HUES48 (cell line): ENCODE data around the gene TANC1.

Experiments used
- H3K27ac ChIP-seq: one replicate; pipeline ENCODE4 v1.7.0; 2013; ENCODE audit warnings: low read depth, low read length, inconsistent platforms
- H3K27me3 ChIP-seq: 2 replicates; pipeline ENCODE4 v1.6.1; 2013; ENCODE audit warnings: mild to moderate bottlenecking, low read length; ENCODE audit not compliant: control insufficient read depth, insufficient read depth
- H3K36me3 ChIP-seq: 2 replicates; pipeline ENCODE4 v1.6.1; 2013; ENCODE audit warnings: low read length; ENCODE audit not compliant: control insufficient read depth, insufficient read depth
- H3K4me1 ChIP-seq: 2 replicates; pipeline ENCODE4 v1.6.1; 2013; ENCODE audit warnings: mild to moderate bottlenecking, low read length; ENCODE audit not compliant: control insufficient read depth, insufficient read depth
- H3K4me3 ChIP-seq: 2 replicates; pipeline ENCODE4 v1.5.1; 2013; ENCODE audit warnings: mild to moderate bottlenecking, low read depth, low read length
- H3K9ac ChIP-seq: 2 replicates; pipeline ENCODE4 v1.6.1; 2013; ENCODE audit warnings: mild to moderate bottlenecking, low read depth, low read length, moderate library complexity
- H3K9me3 ChIP-seq: 2 replicates; pipeline ENCODE4 v1.6.1; 2013; ENCODE audit warnings: low read length; ENCODE audit not compliant: control insufficient read depth, insufficient read depth

Gene TANC1

DNA sequence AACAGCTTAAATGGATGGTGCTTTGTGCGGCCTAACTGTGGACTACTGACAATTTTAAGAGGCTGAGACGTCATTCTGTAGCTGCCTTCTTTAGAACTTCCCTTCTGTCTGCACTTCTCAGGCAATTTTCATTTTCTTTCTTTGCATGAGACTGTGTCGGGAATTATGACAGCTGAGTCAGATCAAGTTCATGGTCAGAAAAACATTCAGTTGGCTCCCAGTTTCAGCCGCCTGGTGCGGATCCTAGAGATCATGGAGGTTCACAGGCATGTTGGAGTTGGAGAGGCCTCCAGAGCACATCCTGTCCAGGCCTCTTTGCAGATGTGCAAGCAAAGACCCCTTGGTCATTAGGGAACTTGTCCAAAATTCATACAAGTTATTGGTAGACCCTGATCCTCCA lies 135.0 kb downstream of the TANC1 start:
- no peaks in the 10 kb centered on the region for H3K27me3 ChIP-seq
- no peaks in the 10 kb centered on the region for H3K36me3 ChIP-seq
- H3K4me1 ChIP-seq, result no peaks in the 10 kb centered on the region
- H3K4me3 ChIP-seq, result no peak overlapping the region
- no peak overlapping the region for H3K27ac ChIP-seq
- H3K9me3 ChIP-seq, result no peaks in the 10 kb centered on the region
- H3K9ac ChIP-seq, result no peak overlapping the region

DNA sequence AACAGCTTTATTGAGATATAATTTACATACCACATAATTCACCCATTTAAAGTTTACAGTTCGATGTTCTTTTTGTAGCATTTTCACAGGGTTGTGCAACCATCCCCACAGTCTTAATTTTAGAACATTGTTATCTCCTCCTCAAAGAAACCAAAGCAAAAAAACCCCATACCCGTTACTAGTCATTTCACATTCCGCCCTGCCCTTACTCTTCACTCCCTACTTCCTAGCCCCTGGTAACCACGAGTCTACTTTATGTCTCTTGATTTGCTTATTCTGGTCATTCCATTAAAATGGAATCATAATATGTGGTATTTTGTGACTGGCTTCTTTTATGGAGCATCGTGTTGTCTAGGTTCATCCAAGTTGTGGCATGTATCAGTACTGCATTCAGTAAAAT lies 137.7 kb downstream of the TANC1 start:
- Histone ChIP-seq H3K4me1 (no peaks in the 10 kb centered on the region), H3K27me3 (no peaks in the 10 kb centered on the region), H3K27ac (no peak overlapping the region), H3K36me3 (no peaks in the 10 kb centered on the region), H3K4me3 (no peak overlapping the region), H3K9ac (no peak overlapping the region), H3K9me3 (no peaks in the 10 kb centered on the region)

DNA sequence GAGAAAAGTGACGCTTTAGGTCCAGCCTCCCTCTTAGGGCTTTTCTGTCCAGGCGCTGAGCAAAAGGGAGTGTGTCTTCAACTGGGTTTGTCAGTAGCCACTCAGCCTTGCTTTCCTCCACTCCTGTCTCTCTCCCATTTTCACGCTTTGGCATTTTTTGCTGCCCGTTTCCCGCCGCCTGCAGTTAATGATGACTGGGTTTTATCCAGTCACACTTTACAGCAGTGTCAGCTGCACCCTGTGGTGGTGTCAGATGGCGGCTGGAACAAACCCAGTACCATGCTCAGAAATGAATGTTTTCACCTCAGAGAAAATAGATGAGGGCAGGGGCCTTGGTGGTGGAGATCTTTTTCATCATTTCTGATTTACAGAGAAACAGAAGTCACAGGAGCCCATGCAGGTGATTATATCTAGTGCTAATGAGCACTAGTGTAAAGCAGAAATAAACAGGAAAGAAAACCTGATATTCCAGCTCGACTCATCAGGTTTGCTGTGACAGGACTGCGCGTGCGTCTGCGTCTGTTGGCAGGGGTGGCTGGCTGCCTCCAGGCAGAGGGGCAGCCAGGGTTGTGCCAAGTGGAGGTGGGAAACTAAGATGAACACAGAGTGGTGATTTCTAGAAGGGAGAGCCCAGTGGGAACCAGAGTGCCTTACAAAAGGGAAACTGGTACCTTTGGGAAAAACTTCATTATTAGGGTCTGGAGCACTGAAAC lies 139.9 kb downstream of the TANC1 start:
- Histone ChIP-seq H3K4me3 (no peak overlapping the region), H3K9me3 (no peaks in the 10 kb centered on the region), H3K4me1 (no peaks in the 10 kb centered on the region), H3K9ac (no peak overlapping the region), H3K27me3 (no peaks in the 10 kb centered on the region), H3K27ac (no peak overlapping the region), H3K36me3 (no peaks in the 10 kb centered on the region)

- Histone ChIP-seq H3K27me3 (no peaks in the 10 kb centered on the region), H3K4me3 (no peak overlapping the region), H3K9ac (no peak overlapping the region), H3K4me1 (no peaks in the 10 kb centered on the region), H3K27ac (no peak overlapping the region), H3K36me3 (no peaks in the 10 kb centered on the region), H3K9me3 (no peaks in the 10 kb centered on the region)
These were observed 141.1 kb downstream of the TANC1 start for GRCh38 chr2:159109517-159109916.

- Histone ChIP-seq H3K27ac (no peak overlapping the region), H3K4me3 (no peak overlapping the region), H3K36me3 (no peaks in the 10 kb centered on the region), H3K9me3 (no peaks in the 10 kb centered on the region), H3K4me1 (no peaks in the 10 kb centered on the region), H3K9ac (no peak overlapping the region), H3K27me3 (no peaks in the 10 kb centered on the region)
These were observed 142.3 kb downstream of the TANC1 start for GRCh38 chr2:159110784-159111183.

DNA sequence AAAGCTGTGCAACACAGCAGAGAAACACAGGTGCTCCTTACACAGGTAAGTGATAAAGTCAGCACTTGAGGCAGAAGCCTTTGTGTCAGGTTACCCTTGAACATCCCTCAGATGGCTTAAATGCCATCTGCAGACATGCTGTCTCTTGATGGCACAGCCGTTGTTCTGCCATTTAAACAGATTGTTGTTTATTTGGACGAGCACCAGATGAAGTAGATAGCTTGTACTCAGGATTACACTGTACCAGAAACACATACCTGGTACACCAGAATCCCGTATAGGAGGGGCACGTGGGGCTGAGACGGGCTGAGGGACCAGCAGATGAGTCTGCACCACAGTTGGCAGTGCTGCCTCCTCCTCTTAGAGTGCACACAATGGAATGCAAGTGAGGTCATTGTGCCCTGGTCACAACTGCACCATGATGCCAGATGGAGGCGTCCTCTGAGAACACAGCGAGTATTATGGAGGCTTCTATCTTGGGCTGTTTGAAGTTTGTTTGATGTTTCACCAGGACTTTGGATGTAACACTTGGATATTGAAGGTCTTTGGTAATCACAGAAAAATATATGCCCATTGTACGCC lies 143.0 kb downstream of the TANC1 start:
- Histone ChIP-seq H3K4me3 (no peak overlapping the region), H3K27ac (no peak overlapping the region)

GRCh38 chr2:159114835-159115234 lies 146.4 kb downstream of the TANC1 start:
- Histone ChIP-seq H3K4me1 (peaks cover 2% of the 10 kb centered on the region; the same call in 1 of the 2 replicates), H3K27ac (no peak overlapping the region), H3K9me3 (no peaks in the 10 kb centered on the region), H3K4me3 (no peak overlapping the region), H3K9ac (no peak overlapping the region), H3K27me3 (no peaks in the 10 kb centered on the region), H3K36me3 (no peaks in the 10 kb centered on the region)

More for the DNA sequence above, 143.0 kb downstream of the TANC1 start:
- H3K4me1 ChIP-seq, result no peaks in the 10 kb centered on the region
- H3K36me3 ChIP-seq, result no peaks in the 10 kb centered on the region
- no peak overlapping the region for H3K9ac ChIP-seq
- H3K27me3 ChIP-seq, result no peaks in the 10 kb centered on the region
- no peaks in the 10 kb centered on the region for H3K9me3 ChIP-seq

DNA sequence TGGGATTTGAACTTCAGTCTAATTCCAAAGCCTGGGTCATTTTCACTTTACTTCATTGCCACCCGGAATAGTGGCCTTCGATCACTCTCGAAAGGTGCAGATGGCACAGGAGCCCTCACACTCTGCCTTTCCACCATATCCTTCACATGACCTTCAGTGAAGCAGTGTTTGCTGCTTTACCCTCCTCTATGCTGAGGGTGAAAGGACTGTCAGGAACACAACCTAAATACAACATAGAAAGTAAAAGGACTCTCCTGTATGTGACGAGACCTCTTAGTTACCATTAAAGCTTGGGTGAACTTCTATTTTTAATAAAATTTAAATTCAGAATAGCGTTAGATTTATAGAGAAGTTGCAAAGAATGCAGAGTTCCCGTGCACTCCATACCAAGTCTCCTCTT lies 148.5 kb downstream of the TANC1 start:
- H3K4me1 ChIP-seq, result peaks cover 2% of the 10 kb centered on the region; the same call in 1 of the 2 replicates
- H3K36me3 ChIP-seq, result no peaks in the 10 kb centered on the region
- H3K27ac ChIP-seq, result no peak overlapping the region
- no peak overlapping the region for H3K9ac ChIP-seq
- H3K9me3 ChIP-seq, result no peaks in the 10 kb centered on the region
- no peak overlapping the region for H3K4me3 ChIP-seq
- H3K27me3 ChIP-seq, result no peaks in the 10 kb centered on the region

DNA sequence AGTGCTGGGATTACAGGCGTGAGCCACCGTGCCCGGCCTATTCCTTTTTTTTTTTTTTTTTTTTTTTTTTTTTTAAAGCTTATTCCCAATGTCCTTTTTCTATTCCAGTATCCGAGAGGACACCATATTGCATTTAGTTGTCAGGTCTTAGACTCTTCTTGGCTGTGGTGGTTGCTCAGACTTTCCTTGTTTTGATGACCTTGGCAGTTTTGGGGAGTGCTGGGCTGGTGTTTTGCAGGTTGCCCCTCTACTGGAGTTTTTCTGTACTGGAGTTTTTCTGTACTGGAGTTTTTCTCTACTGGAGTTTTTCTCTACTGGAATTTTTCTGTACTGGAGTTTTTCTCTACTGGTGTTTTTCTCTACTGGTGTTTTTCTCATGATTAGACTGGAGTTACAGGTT lies 149.2 kb downstream of the TANC1 start:
- Histone ChIP-seq H3K4me3 (no peak overlapping the region), H3K9ac (no peak overlapping the region), H3K4me1 (peaks cover 2% of the 10 kb centered on the region; the same call in 1 of the 2 replicates), H3K36me3 (no peaks in the 10 kb centered on the region), H3K27me3 (no peaks in the 10 kb centered on the region), H3K9me3 (no peaks in the 10 kb centered on the region), H3K27ac (no peak overlapping the region)

- Histone ChIP-seq H3K27ac (no peak overlapping the region), H3K36me3 (no peaks in the 10 kb centered on the region), H3K27me3 (no peaks in the 10 kb centered on the region), H3K4me3 (no peak overlapping the region), H3K9ac (no peak overlapping the region), H3K9me3 (no peaks in the 10 kb centered on the region), H3K4me1 (peaks cover 2% of the 10 kb centered on the region; the same call in 1 of the 2 replicates)
These were observed 149.8 kb downstream of the TANC1 start for GRCh38 chr2:159118115-159118858.
